ENCODE data around the gene MYO9A.

The MYO9A gene

GRCh38 chr15:71781179-71781964 is 336.6 kb downstream of the MYO9A start:
- H3K27ac ChIP-seq (ENCODE audit: poor library complexity, severe bottlenecking): no peak overlapping the region
- no peak for TF ChIP-seq CTCF (IDR thresholded peaks at IDR 0.05; ENCODE audit: poor library complexity, severe bottlenecking)
- H3K27me3 ChIP-seq (ENCODE audit: insufficient read depth, poor library complexity, severe bottlenecking): no peaks in the 10 kb centered on the region
- no peaks in the 10 kb centered on the region for H3K9me3 ChIP-seq (ENCODE audit: severe bottlenecking)
- H3K4me3 ChIP-seq (ENCODE audit: severe bottlenecking): no peak overlapping the region
- H3K4me1 ChIP-seq (ENCODE audit: insufficient read depth, poor library complexity, severe bottlenecking): peaks cover 6% of the 10 kb centered on the region
- H3K36me3 ChIP-seq (ENCODE audit: low read depth): peaks cover 5% of the 10 kb centered on the region
- peak; percentile 66 for DNase-seq (ENCODE audit: low spot score)
- no peak for ATAC-seq (ENCODE audit: low read depth)

GRCh38 chr15:71780115-71780976 is 337.6 kb downstream of the MYO9A start:
- Histone ChIP-seq H3K4me3 (ENCODE audit: severe bottlenecking) (no peak overlapping the region), H3K4me1 (ENCODE audit: insufficient read depth, poor library complexity, severe bottlenecking) (peaks cover 6% of the 10 kb centered on the region), H3K9me3 (ENCODE audit: severe bottlenecking) (no peaks in the 10 kb centered on the region), H3K36me3 (ENCODE audit: low read depth) (peaks cover 13% of the 10 kb centered on the region), H3K27ac (ENCODE audit: poor library complexity, severe bottlenecking) (peak overlapping the region; percentile 8), H3K27me3 (ENCODE audit: insufficient read depth, poor library complexity, severe bottlenecking) (no peaks in the 10 kb centered on the region)
- DNase-seq (ENCODE audit: low spot score) (no peak), ATAC-seq (ENCODE audit: low read depth) (peak; percentile 46; the same call in 2 of the 3 replicates)
- peak; percentile 99 for TF ChIP-seq CTCF (IDR thresholded peaks at IDR 0.05; ENCODE audit: poor library complexity, severe bottlenecking)

- ATAC-seq (ENCODE audit: low read depth) (no peak), DNase-seq (ENCODE audit: low spot score) (no peak)
- Histone ChIP-seq H3K9me3 (ENCODE audit: severe bottlenecking) (no peaks in the 10 kb centered on the region), H3K36me3 (ENCODE audit: low read depth) (peaks cover 16% of the 10 kb centered on the region), H3K4me3 (ENCODE audit: severe bottlenecking) (no peak overlapping the region), H3K27ac (ENCODE audit: poor library complexity, severe bottlenecking) (peak overlapping the region; percentile 8), H3K27me3 (ENCODE audit: insufficient read depth, poor library complexity, severe bottlenecking) (no peaks in the 10 kb centered on the region), H3K4me1 (ENCODE audit: insufficient read depth, poor library complexity, severe bottlenecking) (peaks cover 6% of the 10 kb centered on the region)
- TF ChIP-seq CTCF (IDR thresholded peaks at IDR 0.05; ENCODE audit: poor library complexity, severe bottlenecking): no peak
These were observed 338.7 kb downstream of the MYO9A start for GRCh38 chr15:71779073-71779797.

GRCh38 chr15:71777216-71777943 is 340.6 kb downstream of the MYO9A start:
- H3K4me3 ChIP-seq (ENCODE audit: severe bottlenecking): no peak overlapping the region
- H3K27me3 ChIP-seq (ENCODE audit: insufficient read depth, poor library complexity, severe bottlenecking): no peaks in the 10 kb centered on the region
- H3K9me3 ChIP-seq (ENCODE audit: severe bottlenecking): no peaks in the 10 kb centered on the region
- H3K4me1 ChIP-seq (ENCODE audit: insufficient read depth, poor library complexity, severe bottlenecking): peaks cover 6% of the 10 kb centered on the region
- no peak for TF ChIP-seq CTCF (IDR thresholded peaks at IDR 0.05; ENCODE audit: poor library complexity, severe bottlenecking)
- ATAC-seq (ENCODE audit: low read depth) (no peak), DNase-seq (ENCODE audit: low spot score) (no peak)
- H3K27ac ChIP-seq (ENCODE audit: poor library complexity, severe bottlenecking): no peak overlapping the region
- peaks cover 28% of the 10 kb centered on the region for H3K36me3 ChIP-seq (ENCODE audit: low read depth)
